MM.1S (cell line): ENCODE measurements around the gene HEPN1.
A peak's percentile ranks its signal among the peaks of the same experiment; 100 is the strongest.

ENCODE experiments used
- DNase-seq: peaks from one replicate; pipeline ENCODE4 v3.0.0-alpha.2; 2015
- H2AFZ ChIP-seq: fragments of 300-600 bp; sonication (generic); 2 replicates; pipeline ENCODE4 v1.6.0; 2016; ENCODE audit warnings: antibody characterized with exemption, low read length
- H3F3A ChIP-seq: fragments of 300-600 bp; sonication (generic); 2 replicates; pipeline ENCODE4 v1.6.1; 2016; ENCODE audit warnings: mild to moderate bottlenecking, antibody characterized with exemption, low read length, moderate library complexity, mixed read lengths; ENCODE audit not compliant: insufficient read depth
- H3K27ac ChIP-seq: fragments of 300-600 bp; sonication (generic); 2 replicates; pipeline ENCODE4 v1.5.1; 2016; ENCODE audit warnings: mild to moderate bottlenecking, low read length
- H3K27me3 ChIP-seq: fragments of 300-600 bp; sonication (generic); replicated peaks from 2 replicates; pipeline ENCODE4 v1.6.0; 2016; ENCODE audit warnings: low read length; ENCODE audit not compliant: insufficient read depth
- H3K36me3 ChIP-seq: fragments of 300-600 bp; sonication (generic); replicated peaks from 2 replicates; pipeline ENCODE4 v1.6.1; 2016; ENCODE audit warnings: mild to moderate bottlenecking, low read length, mixed read lengths; ENCODE audit not compliant: insufficient read depth
- H3K4me1 ChIP-seq: fragments of 300-600 bp; sonication (generic); 2 replicates; pipeline ENCODE4 v1.6.1; 2016; ENCODE audit warnings: low read length, mixed read lengths
- H3K4me2 ChIP-seq: fragments of 300-600 bp; sonication (generic); 2 replicates; pipeline ENCODE4 v1.6.0; 2016; ENCODE audit warnings: low read depth, low read length
- H3K4me3 ChIP-seq: fragments of 300-600 bp; sonication (generic); 2 replicates; pipeline ENCODE4 v1.5.1; 2016; ENCODE audit warnings: low read length, mixed read lengths
- H3K79me2 ChIP-seq: fragments of 300-600 bp; sonication (generic); 2 replicates; pipeline ENCODE4 v1.6.1; 2016; ENCODE audit warnings: mixed run types, low read length, mixed read lengths
- H3K9ac ChIP-seq: fragments of 300-600 bp; sonication (generic); 2 replicates; pipeline ENCODE4 v1.6.1; 2016; ENCODE audit warnings: low read length, mixed read lengths
- H3K9me2 ChIP-seq: fragments of 300-600 bp; sonication (generic); replicated peaks from 2 replicates; pipeline ENCODE4 v1.6.1; 2016; ENCODE audit warnings: mild to moderate bottlenecking, low read length, mixed read lengths; ENCODE audit not compliant: insufficient read depth
- H3K9me3 ChIP-seq: fragments of 300-600 bp; sonication (generic); replicated peaks from 2 replicates; pipeline ENCODE4 v1.6.1; 2016; ENCODE audit warnings: mild to moderate bottlenecking, low read length, mixed read lengths; ENCODE audit not compliant: insufficient read depth
- H4K20me1 ChIP-seq: fragments of 300-600 bp; sonication (generic); 2 replicates; pipeline ENCODE4 v1.6.1; 2016; ENCODE audit warnings: mild to moderate bottlenecking, low read length, moderate library complexity, mixed read lengths; ENCODE audit not compliant: insufficient read depth
- CTCF ChIP-seq: fragments of 300-600 bp; sonication (generic); IDR thresholded peaks from 2 replicates; pipeline ENCODE4 v1.5.1; 2016; ENCODE audit warnings: antibody characterized with exemption, low read length, mixed read lengths
- EZH2 ChIP-seq: fragments of 300-600 bp; sonication (generic); optimal IDR thresholded peaks from 2 replicates; pipeline ENCODE3; 2017; ENCODE audit warnings: low read depth, mild to moderate bottlenecking, antibody characterized with exemption, low read length, mixed read lengths
- EZH2phosphoT487 ChIP-seq: fragments of 300-600 bp; sonication (generic); IDR thresholded peaks from 2 replicates; pipeline ENCODE4 v1.6.1; 2018; ENCODE audit warnings: antibody characterized with exemption, low read length

Gene HEPN1

DNA sequence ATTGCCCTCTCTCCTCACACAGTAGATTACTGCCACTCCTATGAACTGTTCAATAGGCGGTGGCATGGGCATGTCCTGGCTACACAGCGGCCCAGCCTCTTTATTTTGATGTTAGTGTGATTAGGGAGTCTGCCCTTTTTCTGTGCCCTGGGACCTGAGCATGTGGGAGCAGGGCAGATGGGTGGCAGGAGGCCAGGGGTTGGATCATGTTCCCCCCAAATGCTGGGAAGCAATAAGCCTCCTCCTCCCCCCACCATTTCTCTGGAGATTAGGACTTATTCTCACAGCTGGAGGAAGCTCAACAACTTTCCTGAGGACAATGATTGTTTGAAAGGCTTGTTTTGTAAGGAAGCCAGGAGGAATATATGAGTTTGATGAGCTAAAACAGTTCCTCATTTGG lies 848 bp downstream of the HEPN1 start:
- no peak for TF ChIP-seq EZH2phosphoT487
- no peak for TF ChIP-seq EZH2
- TF ChIP-seq CTCF, result no peak
- no peak overlapping the region for H3K9ac ChIP-seq
- no peaks in the 10 kb centered on the region for H3K9me2 ChIP-seq
- peaks cover 18% of the 10 kb centered on the region for H3K4me1 ChIP-seq
- no peaks in the 10 kb centered on the region for H3K36me3 ChIP-seq
- no peak overlapping the region for H3K27ac ChIP-seq
- no peaks in the 10 kb centered on the region for H3F3A ChIP-seq
- H3K4me3 ChIP-seq, result no peak overlapping the region
- no peaks in the 10 kb centered on the region for H3K9me3 ChIP-seq
- no peak overlapping the region for H2AFZ ChIP-seq
- H3K79me2 ChIP-seq, result no peaks in the 10 kb centered on the region
- H4K20me1 ChIP-seq, result no peaks in the 10 kb centered on the region
- no peak for DNase-seq
- no peak overlapping the region for H3K4me2 ChIP-seq
- peaks cover 12% of the 10 kb centered on the region for H3K27me3 ChIP-seq

DNA sequence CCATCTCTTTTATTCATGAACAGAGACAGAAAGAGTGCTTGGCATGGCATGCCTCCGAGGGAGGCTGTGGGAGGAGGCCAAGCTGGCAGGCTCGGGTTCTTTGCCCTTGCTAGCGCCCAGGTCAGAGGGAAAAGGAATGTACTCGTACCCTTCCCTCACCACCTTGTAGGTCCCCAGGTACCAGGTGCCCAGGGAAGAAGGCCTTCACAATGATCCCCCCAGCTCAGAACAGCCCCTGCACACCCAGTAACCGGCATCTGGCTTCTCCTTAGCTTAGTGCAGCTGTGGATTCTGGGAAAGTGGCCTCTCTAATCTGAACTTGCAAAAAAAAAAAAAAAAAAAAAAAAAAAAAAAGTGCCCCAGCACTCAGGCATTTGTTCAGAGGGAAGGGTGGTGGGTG lies 1.3 kb downstream of the HEPN1 start:
- Histone ChIP-seq H3K9me2 (no peaks in the 10 kb centered on the region), H3K27ac (no peak overlapping the region), H3K4me2 (no peak overlapping the region), H3K4me3 (no peak overlapping the region), H3K79me2 (no peaks in the 10 kb centered on the region), H3K9ac (no peak overlapping the region), H3F3A (no peaks in the 10 kb centered on the region), H3K27me3 (peaks cover 12% of the 10 kb centered on the region), H3K4me1 (peaks cover 16% of the 10 kb centered on the region), H3K9me3 (no peaks in the 10 kb centered on the region), H3K36me3 (no peaks in the 10 kb centered on the region), H2AFZ (no peak overlapping the region), H4K20me1 (no peaks in the 10 kb centered on the region)
- TF ChIP-seq EZH2phosphoT487 (no peak), EZH2 (no peak), CTCF (no peak)
- no peak for DNase-seq

GRCh38 chr11:124920870-124921609 lies 2.0 kb downstream of the HEPN1 start:
- no peak for DNase-seq
- H3K4me3 ChIP-seq, result no peak overlapping the region
- no peaks in the 10 kb centered on the region for H4K20me1 ChIP-seq
- H3K27me3 ChIP-seq, result peaks cover 12% of the 10 kb centered on the region
- H3K27ac ChIP-seq, result no peak overlapping the region
- H3K79me2 ChIP-seq, result no peaks in the 10 kb centered on the region
- no peaks in the 10 kb centered on the region for H3K9me3 ChIP-seq
- TF ChIP-seq EZH2phosphoT487 (no peak), EZH2 (no peak), CTCF (no peak)
- peak overlapping the region; percentile 43; the same call in 1 of the 2 replicates for H3K4me2 ChIP-seq
- no peaks in the 10 kb centered on the region for H3K9me2 ChIP-seq
- H3K9ac ChIP-seq, result no peak overlapping the region
- H2AFZ ChIP-seq, result no peak overlapping the region
- H3K36me3 ChIP-seq, result no peaks in the 10 kb centered on the region
- peaks cover 9% of the 10 kb centered on the region for H3K4me1 ChIP-seq
- no peaks in the 10 kb centered on the region for H3F3A ChIP-seq
